Activated effector memory CD4-positive, alpha-beta T cell treated with Interleukin-2 at 50 U/mL for 16 hours (primary cell): ENCODE measurements around the gene ADD2.

Experiments
- DNase-seq: peaks from one replicate; pipeline ENCODE4 v3.0.0-alpha.2; 2020

Gene ADD2

DNA sequence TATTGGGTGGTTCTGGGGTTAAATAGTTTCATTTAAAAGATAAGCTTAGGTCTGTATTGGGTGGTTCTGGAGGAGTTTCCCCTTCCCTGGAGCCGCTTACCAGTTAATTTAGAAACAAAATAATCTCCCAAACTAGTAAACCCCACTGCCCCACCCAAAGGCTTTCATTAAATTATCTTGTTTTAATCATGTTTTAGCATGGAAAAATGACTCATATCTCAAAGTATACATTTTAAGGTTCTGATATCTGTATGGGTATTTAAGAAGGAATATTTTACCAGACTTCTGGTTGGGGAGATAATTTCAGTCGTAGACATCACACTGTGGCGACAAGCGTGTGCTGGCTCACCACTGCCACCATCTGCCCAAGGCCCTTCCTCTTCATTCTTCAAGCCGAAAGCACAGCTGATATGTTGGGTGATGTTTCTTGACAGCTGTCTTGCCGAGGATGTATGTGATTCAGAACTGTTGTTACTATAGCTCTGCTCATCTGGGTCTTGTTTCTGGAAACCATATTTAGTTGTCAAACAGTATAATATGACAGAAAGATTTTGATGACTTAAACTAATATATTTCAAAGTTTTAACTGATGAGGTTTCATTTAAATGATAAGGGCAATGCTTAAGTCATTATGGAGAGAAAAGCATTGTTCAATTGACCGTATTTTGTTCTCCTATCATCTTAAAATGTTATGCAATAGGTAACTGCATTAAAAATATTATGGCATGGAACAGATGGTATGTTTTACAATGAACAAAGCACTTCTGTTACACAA lies 17.3 kb upstream of the ADD2 start:
- no peak for DNase-seq

DNA sequence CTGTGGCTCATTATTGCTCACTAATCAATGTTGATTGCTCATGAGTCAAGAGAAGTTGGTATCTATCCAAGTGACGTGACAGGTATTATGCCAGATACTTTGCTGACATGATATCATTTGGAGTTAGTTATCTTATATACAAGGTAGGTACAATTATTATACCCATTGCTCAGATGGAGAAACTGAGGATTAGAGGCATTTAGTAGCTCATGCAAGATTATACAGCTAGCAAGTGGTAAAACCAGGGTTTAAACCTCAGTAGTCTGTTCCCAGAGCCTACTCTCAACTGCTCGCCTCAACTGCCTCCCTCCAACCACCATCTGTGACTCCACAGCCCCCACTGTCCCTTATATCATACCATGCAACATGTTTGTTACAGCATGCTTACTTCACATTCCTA lies 16.3 kb upstream of the ADD2 start:
- DNase-seq, result no peak

DNA sequence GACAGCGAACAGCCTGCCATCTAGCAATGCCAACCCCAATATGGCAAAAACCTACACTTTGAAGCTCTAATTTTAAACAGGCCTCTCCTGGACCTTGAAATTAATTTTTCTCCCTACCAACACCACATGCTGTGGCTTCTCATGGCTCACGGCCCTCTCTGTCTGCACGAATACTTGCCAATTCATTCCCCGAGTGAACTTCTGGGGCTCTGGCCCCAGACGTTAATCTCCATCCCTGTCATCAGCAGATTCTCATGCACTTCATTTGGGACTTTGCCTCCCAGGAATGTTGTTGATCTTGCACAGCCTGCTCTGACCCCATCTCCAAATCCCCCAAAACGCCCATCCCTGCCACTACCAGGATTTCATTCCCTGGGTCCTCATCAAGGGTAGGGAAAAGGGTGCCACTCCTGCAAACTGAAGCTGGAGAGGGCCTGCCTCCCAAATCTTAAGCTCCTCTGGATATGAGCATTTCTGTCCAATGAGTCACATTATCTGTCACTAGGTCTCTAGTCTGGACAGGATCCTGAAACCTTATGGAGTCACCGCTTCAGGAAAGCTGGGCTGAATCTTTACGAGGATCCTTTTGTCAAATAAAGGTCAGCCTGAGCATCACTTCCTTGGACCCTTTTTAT lies 12.0 kb upstream of the ADD2 start:
- DNase-seq, result no peak

- no peak for DNase-seq
Measured at GRCh38 chr2:70779491-70779890, 11.5 kb upstream of the ADD2 start.

- no peak for DNase-seq
Measured at GRCh38 chr2:70778676-70779075, 10.7 kb upstream of the ADD2 start.

DNA sequence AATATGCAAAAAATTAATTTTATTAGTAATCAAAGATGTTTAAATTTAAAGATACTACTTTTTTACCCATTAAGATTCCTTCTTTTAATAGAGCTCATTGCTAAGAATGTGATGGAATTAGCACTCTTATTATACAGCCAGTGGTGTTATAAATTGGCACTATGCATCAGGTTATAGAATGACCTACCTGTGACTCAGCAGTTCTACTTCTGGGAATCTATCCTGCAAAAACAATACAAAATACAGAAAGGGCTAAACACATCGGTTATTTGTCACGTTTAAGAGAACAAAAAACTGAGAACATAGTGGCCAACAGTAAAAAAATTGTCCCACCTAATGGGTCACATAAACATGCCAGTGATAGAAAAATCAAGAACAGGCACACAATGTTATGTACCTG lies 9.4 kb upstream of the ADD2 start:
- DNase-seq, result no peak

- DNase-seq, result no peak
Measured at GRCh38 chr2:70776266-70776665, 8.3 kb upstream of the ADD2 start.

- no peak for DNase-seq
Measured at GRCh38 chr2:70775141-70775540, 7.1 kb upstream of the ADD2 start.

GRCh38 chr2:70772486-70773155 lies 4.6 kb upstream of the ADD2 start:
- DNase-seq, result no peak

DNA sequence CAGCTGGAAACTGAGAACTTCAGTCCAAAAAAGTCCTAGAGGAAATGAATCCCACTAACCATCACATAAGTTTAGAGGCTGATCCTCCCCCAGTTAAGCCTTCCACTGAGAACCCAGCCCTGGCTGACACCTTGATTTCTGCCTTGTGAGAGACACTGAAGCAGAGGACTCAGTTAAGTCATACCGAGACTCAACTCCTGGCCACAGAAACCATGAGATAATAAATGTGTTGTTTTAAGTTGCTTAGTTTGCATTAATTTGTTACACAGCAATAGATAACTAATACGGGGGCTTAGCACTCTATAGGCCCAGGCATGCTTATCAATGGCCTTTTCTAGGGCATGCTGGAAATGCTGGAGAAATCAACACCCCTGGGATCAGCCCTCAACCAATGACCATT lies 3.4 kb upstream of the ADD2 start:
- DNase-seq, result no peak

GRCh38 chr2:70769450-70769849 lies 1.4 kb upstream of the ADD2 start:
- DNase-seq, result no peak

DNA sequence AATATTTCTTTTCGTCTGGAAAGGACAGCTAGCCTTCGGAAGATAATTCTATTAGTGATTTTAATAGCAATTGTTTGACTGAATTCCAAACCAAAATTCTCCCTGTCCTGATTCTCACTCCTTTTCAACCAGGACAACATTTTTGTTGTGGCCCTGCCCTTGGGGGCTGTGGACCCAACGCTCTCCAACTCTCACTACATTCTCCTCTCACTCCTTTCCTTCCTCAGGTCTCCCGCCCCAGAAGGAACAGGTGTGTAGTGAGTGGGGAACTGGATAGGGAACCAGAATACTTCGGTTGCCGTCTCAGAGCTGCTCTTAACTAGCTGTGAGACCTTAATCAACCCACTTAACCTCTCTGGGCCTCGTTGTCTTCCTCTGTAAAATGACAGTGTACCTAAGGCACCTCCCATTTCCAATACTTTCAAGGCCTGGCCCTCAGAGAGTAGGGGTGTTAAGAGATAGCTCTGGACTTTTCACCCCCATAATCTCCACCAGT lies 638 bp upstream of the ADD2 start:
- no peak for DNase-seq

DNA sequence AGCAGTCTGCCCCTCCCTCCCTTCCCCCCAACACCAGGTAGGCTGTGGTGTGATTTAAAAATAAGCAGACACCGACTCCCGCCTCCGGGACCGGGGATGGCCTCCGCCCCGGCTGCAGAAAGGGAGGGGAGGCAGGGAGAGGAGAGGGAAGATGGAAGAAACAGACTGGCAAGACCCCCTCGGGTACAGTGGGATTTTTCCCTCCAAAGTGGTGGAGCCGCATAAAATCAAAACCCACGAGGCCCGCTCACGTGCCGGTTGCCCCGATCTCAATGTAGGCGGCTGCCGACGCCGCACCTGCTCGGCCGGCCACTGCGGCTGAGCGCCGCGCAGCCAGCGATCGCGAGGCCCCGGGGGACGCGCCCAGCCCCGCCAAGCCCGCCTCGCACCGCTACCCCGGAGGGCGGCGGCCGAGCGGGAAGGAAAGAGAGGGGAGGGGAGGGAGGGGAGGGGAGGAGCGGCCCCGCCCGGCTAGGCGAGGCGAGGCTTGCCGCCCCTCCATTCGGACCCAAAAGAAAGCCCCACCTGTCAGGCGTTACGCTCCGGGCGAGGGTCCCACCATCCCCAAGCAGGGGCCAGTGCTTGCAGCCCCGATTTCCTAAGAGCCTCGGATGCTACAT lies 811 bp downstream of the ADD2 start:
- no peak for DNase-seq

GRCh38 chr2:70766357-70767078 lies 1.5 kb downstream of the ADD2 start:
- DNase-seq, result no peak

- no peak for DNase-seq
Measured at GRCh38 chr2:70765507-70765906, 2.5 kb downstream of the ADD2 start.

DNA sequence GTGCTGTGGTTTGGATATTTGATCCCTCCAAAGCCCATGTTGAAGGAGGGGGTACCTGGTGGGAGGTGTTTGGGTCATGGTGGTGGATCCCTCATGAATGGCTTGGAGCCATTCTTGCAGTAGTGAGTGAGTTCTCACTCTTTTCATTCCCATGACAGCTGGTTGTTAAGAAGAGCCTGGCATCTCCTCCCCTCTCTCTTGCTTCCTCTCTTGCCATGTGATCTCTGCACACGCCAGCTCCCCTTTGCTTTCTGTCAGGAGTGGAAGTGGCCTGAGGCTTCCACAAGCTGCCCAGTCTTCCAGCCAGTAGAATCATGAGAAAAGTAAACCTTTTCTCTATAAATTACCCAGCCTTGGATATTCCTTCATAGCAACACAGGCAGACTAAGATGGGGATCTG lies 8.6 kb downstream of the ADD2 start:
- DNase-seq, result no peak

DNA sequence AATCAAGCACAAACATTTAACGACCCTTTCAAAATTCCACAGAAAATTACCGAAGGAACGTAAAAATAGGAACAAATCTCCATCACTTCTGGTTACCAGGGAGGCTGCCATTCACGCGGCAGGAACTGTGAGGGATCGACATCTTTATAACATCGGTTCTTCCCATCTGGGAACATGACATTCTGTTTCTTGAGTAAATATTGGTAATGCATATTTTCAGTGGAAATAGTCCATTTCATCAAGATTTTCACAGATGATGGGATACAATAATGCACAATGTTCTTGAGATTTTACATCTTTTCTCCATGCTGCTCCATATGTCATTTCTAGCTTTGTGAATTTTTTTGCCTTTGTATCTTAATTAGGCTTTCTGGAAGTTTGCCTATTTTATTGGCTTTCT lies 10.0 kb downstream of the ADD2 start:
- no peak for DNase-seq

GRCh38 chr2:70757360-70757759 lies 10.6 kb downstream of the ADD2 start:
- no peak for DNase-seq

- DNase-seq, result no peak
Measured at GRCh38 chr2:70756128-70756527, 11.9 kb downstream of the ADD2 start.

DNA sequence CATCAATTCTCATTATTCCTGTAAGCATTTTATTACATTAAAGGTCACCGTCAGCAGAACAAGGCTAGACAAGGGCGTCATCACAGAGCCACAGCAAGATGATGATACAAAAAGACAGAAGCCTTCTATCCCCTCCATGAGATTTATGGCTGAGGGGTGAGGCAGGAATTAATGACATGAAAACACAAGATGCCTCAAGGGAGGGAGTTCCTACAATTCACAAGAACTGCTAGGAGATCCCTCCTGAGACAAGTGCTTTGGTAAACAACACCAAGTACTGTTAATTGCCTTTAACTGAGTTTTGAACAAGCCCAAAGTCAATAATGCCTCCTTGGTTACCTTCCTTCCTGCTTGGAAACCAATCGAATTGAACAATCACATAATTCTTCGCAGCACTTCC lies 14.1 kb downstream of the ADD2 start:
- no peak for DNase-seq

DNA sequence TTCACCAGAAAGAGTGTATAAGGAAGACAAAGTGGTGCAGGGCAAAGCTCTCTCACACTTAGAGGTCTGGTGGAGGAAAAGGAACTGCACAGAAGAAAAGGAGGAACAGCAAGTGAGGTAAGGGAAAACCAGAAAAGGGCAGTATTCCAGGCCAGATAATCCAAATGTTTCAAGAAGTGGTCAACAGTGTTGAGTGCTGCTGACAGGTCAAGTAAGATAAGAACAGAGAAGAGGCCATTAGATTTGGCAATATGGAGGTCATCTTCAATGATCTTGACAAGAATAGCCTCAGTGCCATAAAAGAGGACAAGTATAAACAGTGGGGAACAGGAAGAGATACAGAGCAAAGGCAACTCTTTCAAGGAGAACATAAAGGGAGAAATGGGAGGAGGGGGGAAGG lies 15.0 kb downstream of the ADD2 start:
- DNase-seq, result no peak

- DNase-seq, result no peak
Measured at GRCh38 chr2:70752396-70752795, 15.6 kb downstream of the ADD2 start.

GRCh38 chr2:70751881-70752280 lies 16.1 kb downstream of the ADD2 start:
- DNase-seq, result no peak
